Uterus (tissue), 2 donors: Measurements from ENCODE around the gene EMILIN1.

ENCODE experiments used
- POLR2A ChIP-seq, 2 donors: fragments of 450-650 bp; IDR thresholded peaks; one replicate each; pipeline ENCODE4 v1.6.1; 2016; ENCODE audit warnings: antibody characterized with exemption in 2 of 2, mild to moderate bottlenecking in 1 of 2, moderate library complexity in 1 of 2
- TF ChIP-seq, protein P1 (sequence below), 4 experiments: fragments of 200-600 bp in 2 of 4; fragments of 450-650 bp in 2 of 4; sonication (generic) in 2 of 4; IDR thresholded peaks; one replicate each; pipeline ENCODE4 v1.5.1; 2016 to 2019; ENCODE audit warnings: antibody characterized with exemption in 4 of 4, mild to moderate bottlenecking in 2 of 4, moderate library complexity in 1 of 4

GRCh38 chr2:27095427-27095744 is 17.0 kb downstream of the EMILIN1 start:
- TF ChIP-seq, protein P1, sequence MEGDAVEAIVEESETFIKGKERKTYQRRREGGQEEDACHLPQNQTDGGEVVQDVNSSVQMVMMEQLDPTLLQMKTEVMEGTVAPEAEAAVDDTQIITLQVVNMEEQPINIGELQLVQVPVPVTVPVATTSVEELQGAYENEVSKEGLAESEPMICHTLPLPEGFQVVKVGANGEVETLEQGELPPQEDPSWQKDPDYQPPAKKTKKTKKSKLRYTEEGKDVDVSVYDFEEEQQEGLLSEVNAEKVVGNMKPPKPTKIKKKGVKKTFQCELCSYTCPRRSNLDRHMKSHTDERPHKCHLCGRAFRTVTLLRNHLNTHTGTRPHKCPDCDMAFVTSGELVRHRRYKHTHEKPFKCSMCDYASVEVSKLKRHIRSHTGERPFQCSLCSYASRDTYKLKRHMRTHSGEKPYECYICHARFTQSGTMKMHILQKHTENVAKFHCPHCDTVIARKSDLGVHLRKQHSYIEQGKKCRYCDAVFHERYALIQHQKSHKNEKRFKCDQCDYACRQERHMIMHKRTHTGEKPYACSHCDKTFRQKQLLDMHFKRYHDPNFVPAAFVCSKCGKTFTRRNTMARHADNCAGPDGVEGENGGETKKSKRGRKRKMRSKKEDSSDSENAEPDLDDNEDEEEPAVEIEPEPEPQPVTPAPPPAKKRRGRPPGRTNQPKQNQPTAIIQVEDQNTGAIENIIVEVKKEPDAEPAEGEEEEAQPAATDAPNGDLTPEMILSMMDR (IDR thresholded peaks at IDR 0.05): no peak
- no peak for TF ChIP-seq POLR2A (IDR thresholded peaks at IDR 0.05)
